DOHH2 (cell line): ENCODE data around the gene CHN2.

ENCODE experiments used
- H3F3A ChIP-seq: fragments of 200-600 bp; sonication (generic), shearing (Covaris generic); 2 replicates; pipeline ENCODE4 v1.6.0; 2016; ENCODE audit warnings: antibody characterized with exemption, mild to moderate bottlenecking; ENCODE audit not compliant: control insufficient read depth, insufficient read depth
- H3K27ac ChIP-seq: fragments of 200-600 bp; sonication (generic); 2 replicates; pipeline ENCODE4 v1.5.1; 2014; ENCODE audit warnings: low read depth, mild to moderate bottlenecking, low read length, moderate library complexity
- H3K27me3 ChIP-seq: fragments of 200-600 bp; sonication (generic); 2 replicates; pipeline ENCODE4 v1.6.1; 2014; ENCODE audit warnings: mild to moderate bottlenecking, low read length, mixed read lengths; ENCODE audit not compliant: control insufficient read depth
- H3K36me3 ChIP-seq: fragments of 200-600 bp; sonication (generic); 2 replicates; pipeline ENCODE4 v1.6.1; 2014; ENCODE audit warnings: mild to moderate bottlenecking, low read length, moderate library complexity, mixed read lengths; ENCODE audit not compliant: control insufficient read depth
- H3K4me1 ChIP-seq: fragments of 200-600 bp; sonication (generic); 2 replicates; pipeline ENCODE4 v1.6.1; 2014; ENCODE audit warnings: mild to moderate bottlenecking, low read length, mixed read lengths; ENCODE audit not compliant: control insufficient read depth
- H3K4me2 ChIP-seq: fragments of 200-600 bp; sonication (generic); 2 replicates; pipeline ENCODE4 v1.6.0; 2014; ENCODE audit warnings: mild to moderate bottlenecking, low read length, moderate library complexity
- H3K4me3 ChIP-seq: fragments of 200-600 bp; sonication (generic); 2 replicates; pipeline ENCODE4 v1.5.1; 2014; ENCODE audit warnings: mild to moderate bottlenecking, low read length, mixed read lengths
- H3K79me2 ChIP-seq: fragments of 200-600 bp; sonication (generic); 2 replicates; pipeline ENCODE4 v1.6.1; 2014; ENCODE audit warnings: mild to moderate bottlenecking, low read length, mixed read lengths; ENCODE audit not compliant: control insufficient read depth
- H3K9me2 ChIP-seq: fragments of 200-600 bp; sonication (generic); replicated peaks from 2 replicates; pipeline ENCODE4 v1.6.1; 2014; ENCODE audit warnings: mild to moderate bottlenecking, low read length, mixed read lengths; ENCODE audit not compliant: control insufficient read depth
- H3K9me3 ChIP-seq: fragments of 200-600 bp; sonication (generic); 2 replicates; pipeline ENCODE4 v1.6.1; 2014; ENCODE audit warnings: antibody characterized with exemption, low read length, mixed read lengths; ENCODE audit not compliant: control insufficient read depth, insufficient read depth
- H4K20me1 ChIP-seq: fragments of 200-600 bp; sonication (generic); 2 replicates; pipeline ENCODE4 v1.6.0; 2014; ENCODE audit warnings: low read depth, mild to moderate bottlenecking, antibody characterized with exemption, low read length, moderate library complexity; ENCODE audit not compliant: control insufficient read depth, insufficient read depth
- CTCF ChIP-seq: fragments of 200-600 bp; sonication (generic); IDR thresholded peaks from one replicate; pipeline ENCODE4 v1.5.1; 2014; ENCODE audit warnings: antibody characterized with exemption, mild to moderate bottlenecking, low read depth, low read length; ENCODE audit not compliant: poor library complexity, severe bottlenecking
- EZH2phosphoT487 ChIP-seq: fragments of 200-600 bp; sonication (generic); IDR thresholded peaks from 2 replicates; pipeline ENCODE4 v1.6.1; 2017; ENCODE audit warnings: borderline replicate concordance, mild to moderate bottlenecking, antibody characterized with exemption, low read length, moderate library complexity, mixed read lengths

The CHN2 gene

GRCh38 chr7:29384277-29384676 lies 189.7 kb downstream of the CHN2 start:
- Histone ChIP-seq H3K27me3 (peaks cover 5% of the 10 kb centered on the region; the same call in 1 of the 2 replicates), H3K36me3 (no peaks in the 10 kb centered on the region), H3K27ac (no peak overlapping the region), H3K4me2 (no peak overlapping the region), H3K4me3 (no peak overlapping the region), H3K4me1 (no peaks in the 10 kb centered on the region), H3K9me2 (no peaks in the 10 kb centered on the region), H4K20me1 (no peaks in the 10 kb centered on the region), H3K79me2 (no peaks in the 10 kb centered on the region), H3K9me3 (no peaks in the 10 kb centered on the region), H3F3A (no peaks in the 10 kb centered on the region)
- TF ChIP-seq EZH2phosphoT487 (no peak), CTCF (no peak)

GRCh38 chr7:29385214-29385814 lies 190.7 kb downstream of the CHN2 start:
- no peaks in the 10 kb centered on the region for H3K36me3 ChIP-seq
- no peak overlapping the region for H3K27ac ChIP-seq
- H3K9me2 ChIP-seq, result no peaks in the 10 kb centered on the region
- TF ChIP-seq EZH2phosphoT487 (no peak), CTCF (no peak)
- H3K27me3 ChIP-seq, result peaks cover 5% of the 10 kb centered on the region; the same call in 1 of the 2 replicates
- H3K79me2 ChIP-seq, result no peaks in the 10 kb centered on the region
- H3F3A ChIP-seq, result no peaks in the 10 kb centered on the region
- H3K4me2 ChIP-seq, result no peak overlapping the region
- H4K20me1 ChIP-seq, result no peaks in the 10 kb centered on the region
- no peaks in the 10 kb centered on the region for H3K4me1 ChIP-seq
- no peak overlapping the region for H3K4me3 ChIP-seq
- H3K9me3 ChIP-seq, result no peaks in the 10 kb centered on the region

GRCh38 chr7:29386196-29386765 lies 191.7 kb downstream of the CHN2 start:
- peaks cover 5% of the 10 kb centered on the region; the same call in 1 of the 2 replicates for H3K27me3 ChIP-seq
- no peaks in the 10 kb centered on the region for H3K79me2 ChIP-seq
- H4K20me1 ChIP-seq, result no peaks in the 10 kb centered on the region
- no peak overlapping the region for H3K4me2 ChIP-seq
- H3K9me3 ChIP-seq, result no peaks in the 10 kb centered on the region
- no peaks in the 10 kb centered on the region for H3K36me3 ChIP-seq
- H3K27ac ChIP-seq, result no peak overlapping the region
- H3K4me1 ChIP-seq, result no peaks in the 10 kb centered on the region
- H3K4me3 ChIP-seq, result no peak overlapping the region
- no peaks in the 10 kb centered on the region for H3K9me2 ChIP-seq
- TF ChIP-seq CTCF (no peak), EZH2phosphoT487 (no peak)
- H3F3A ChIP-seq, result no peaks in the 10 kb centered on the region
